ENCODE data around the gene PRKAA2. TPM values are rescaled to one million over a fixed set of nuclear protein-coding genes. Genes with fewer than 3 reads are reported as not detected.

Gene PRKAA2
- total and polyA plus RNA-seq, 2 of the 13 experiments (the other 11 are each of a cell fraction or from before 2014, with no cell fraction given): 6.0 to 7.5 TPM

GRCh38 chr1:56644919-56645676 lies at the start of gene PRKAA2 (continued):
- TF ChIP-seq EEA1 (CRISPR knock-in tag; IDR thresholded peaks at IDR 0.05; ENCODE audit: borderline replicate concordance) (peak; percentile 10; the same call in 1 of the 2 replicates), DMAP1 (CRISPR knock-in tag; IDR thresholded peaks at IDR 0.05) (peak; percentile 28; the same call in 1 of the 2 replicates), IRF9 (CRISPR knock-in tag; IDR thresholded peaks at IDR 0.05; ENCODE audit: borderline replicate concordance) (no peak), ZNF792 (CRISPR knock-in tag; IDR thresholded peaks at IDR 0.05) (0 out of 2 replicates have a peak, but pooled peaks have one; percentile 9), ZBTB7A (CRISPR knock-in tag; IDR thresholded peaks at IDR 0.05) (0 out of 2 replicates have a peak, but pooled peaks have one; percentile 19), NPAS2 (CRISPR knock-in tag; IDR thresholded peaks at IDR 0.05; ENCODE audit: borderline replicate concordance) (no peak), ZNF724P (CRISPR knock-in tag; IDR thresholded peaks at IDR 0.05; ENCODE audit: borderline replicate concordance) (peak; percentile 33; the same call in 1 of the 2 replicates), HMGA1 (CRISPR knock-in tag; conservative IDR thresholded peaks at IDR 0.05) (no peak), NFKB2 (CRISPR knock-in tag; IDR thresholded peaks at IDR 0.05; ENCODE audit: borderline replicate concordance) (peak; percentile 30; the same call in 1 of the 2 replicates), YEATS4 (CRISPR knock-in tag; IDR thresholded peaks at IDR 0.05; ENCODE audit: borderline replicate concordance) (peak; percentile 63; the same call in 1 of the 2 replicates), BCLAF1 (IDR thresholded peaks at IDR 0.05) (no peak), FLYWCH1 (CRISPR knock-in tag; IDR thresholded peaks at IDR 0.05) (0 out of 2 replicates have a peak, but pooled peaks have one; percentile 39), ARNT2 (CRISPR knock-in tag; IDR thresholded peaks at IDR 0.05; ENCODE audit: low read depth) (peak; percentile 40), PATZ1 (CRISPR knock-in tag; IDR thresholded peaks at IDR 0.05) (peak; percentile 67; the same call in 1 of the 2 replicates), ZNF253 (CRISPR knock-in tag; IDR thresholded peaks at IDR 0.05; ENCODE audit: borderline replicate concordance) (no peak), MIER2 (CRISPR knock-in tag; IDR thresholded peaks at IDR 0.05) (no peak), FOXC1 (CRISPR knock-in tag; IDR thresholded peaks at IDR 0.05; ENCODE audit: borderline replicate concordance) (no peak), NRL (CRISPR knock-in tag; IDR thresholded peaks at IDR 0.05; ENCODE audit: borderline replicate concordance) (no peak), MXD4 (CRISPR knock-in tag; IDR thresholded peaks at IDR 0.05) (no peak), ZNF552 (CRISPR knock-in tag; IDR thresholded peaks at IDR 0.05; ENCODE audit: borderline replicate concordance) (no peak), GABPA (IDR thresholded peaks at IDR 0.05; ENCODE audit: low read depth, low read length) (no peak), GABPA (CRISPR knock-in tag; IDR thresholded peaks at IDR 0.05; ENCODE audit: low read depth) (no peak), GFI1 (CRISPR knock-in tag; IDR thresholded peaks at IDR 0.05; ENCODE audit: borderline replicate concordance) (no peak), ZNF382 (CRISPR knock-in tag; IDR thresholded peaks at IDR 0.05; ENCODE audit: borderline replicate concordance) (no peak), SIX1 (CRISPR knock-in tag; IDR thresholded peaks at IDR 0.05; ENCODE audit: borderline replicate concordance) (no peak), RFX1 (IDR thresholded peaks at IDR 0.05) (no peak)

Data from HepG2 (cell line).